ENCODE results near the gene BLID.

The BLID gene

DNA sequence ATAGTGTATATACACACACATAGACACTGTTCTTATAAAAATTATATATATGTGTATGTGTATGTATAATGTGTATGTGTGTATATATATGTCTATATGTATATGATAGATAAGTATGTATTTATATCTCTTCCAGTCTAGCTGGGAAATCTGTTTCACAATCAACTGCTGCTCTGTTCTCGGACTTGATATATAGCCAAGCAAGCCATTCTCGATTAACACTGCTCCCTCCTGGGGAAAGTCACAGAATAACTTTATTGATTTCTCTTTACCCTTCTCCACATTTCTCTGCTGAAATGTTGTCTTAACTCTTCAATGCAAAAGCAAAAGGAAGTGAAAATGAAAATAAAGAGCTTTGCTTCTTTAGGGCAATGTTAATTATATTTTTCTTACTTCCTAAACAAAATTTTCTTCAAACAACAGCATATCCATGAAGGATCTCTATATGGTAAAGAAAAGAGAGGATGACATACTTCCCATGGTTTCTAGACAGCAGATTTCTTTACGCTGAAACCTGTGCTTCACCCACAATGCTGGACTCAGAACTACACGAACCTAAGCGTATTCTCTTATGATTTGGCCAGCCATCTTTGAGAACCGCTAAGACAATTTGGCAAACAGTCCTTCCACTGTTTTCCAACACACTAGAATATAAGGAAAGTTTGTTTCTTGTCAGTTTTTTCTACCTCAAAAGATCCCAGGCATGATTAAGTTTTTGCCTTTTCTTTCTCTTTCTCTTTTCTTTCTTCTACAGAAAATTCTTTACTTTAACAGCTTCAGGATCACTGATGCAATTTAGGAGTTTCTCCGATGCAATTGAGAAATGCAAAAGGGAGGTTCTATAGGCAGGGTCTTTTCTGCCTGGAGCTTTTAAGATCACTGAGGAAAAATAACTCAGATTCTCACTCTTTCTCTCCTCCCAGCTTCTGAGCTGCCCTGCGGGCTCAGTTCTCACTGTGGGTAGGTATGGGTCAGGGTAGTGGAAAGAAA is 1.9 kb downstream of the BLID start:
- Histone ChIP-seq H3K4me3 (ENCODE audit: severe bottlenecking) (no peak overlapping the region), H3K27ac (ENCODE audit: poor library complexity, severe bottlenecking) (no peak overlapping the region), H3K27me3 (ENCODE audit: insufficient read depth, poor library complexity, severe bottlenecking) (no peaks in the 10 kb centered on the region)

DNA sequence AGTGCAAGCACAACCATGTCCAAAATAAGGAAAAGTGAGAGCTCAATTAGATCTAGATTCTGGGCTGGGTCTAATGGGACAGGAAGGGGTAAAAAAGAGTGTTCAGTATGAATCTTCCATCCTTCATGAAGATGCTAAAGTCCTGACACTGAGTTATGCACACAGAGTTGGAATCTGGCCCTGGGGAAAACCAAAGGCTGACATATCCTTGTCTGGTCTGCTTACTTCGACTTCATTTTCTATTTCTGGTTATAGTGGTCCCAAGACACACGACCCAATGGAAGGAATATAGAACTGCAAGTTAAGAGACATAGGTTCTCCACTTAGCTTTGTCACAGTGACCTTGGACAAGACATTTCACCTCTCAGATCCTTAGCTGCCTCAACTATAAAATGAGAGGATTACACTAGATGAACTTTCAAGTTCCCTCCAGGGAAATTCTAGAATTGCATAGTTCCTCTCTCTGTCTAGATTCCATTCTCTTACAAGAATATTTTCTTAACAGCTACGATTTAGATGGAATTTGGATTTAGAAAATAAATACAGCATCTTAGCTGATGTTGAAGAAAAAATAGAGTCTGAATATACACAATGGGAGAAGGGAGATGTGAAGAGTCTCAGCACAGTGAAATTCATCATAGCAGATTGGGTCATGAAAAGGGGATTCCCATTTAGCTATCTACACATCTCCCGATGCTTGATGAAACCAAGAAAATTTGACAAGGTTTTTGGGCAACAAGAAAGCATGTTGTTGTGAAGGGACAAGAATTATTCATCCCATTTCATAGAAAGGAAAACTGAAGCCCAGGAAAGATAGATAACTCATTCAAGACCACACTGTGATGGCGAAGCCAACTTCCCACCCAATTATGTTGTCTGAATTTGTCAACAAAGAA is 3.3 kb downstream of the BLID start:
- H3K27ac ChIP-seq (ENCODE audit: poor library complexity, severe bottlenecking), result no peak overlapping the region
- H3K4me1 ChIP-seq (ENCODE audit: insufficient read depth, poor library complexity, severe bottlenecking), result peaks cover 3% of the 10 kb centered on the region
- no peak overlapping the region for H3K4me3 ChIP-seq (ENCODE audit: severe bottlenecking)
- no peaks in the 10 kb centered on the region for H3K9me3 ChIP-seq (ENCODE audit: severe bottlenecking)
- no peak for TF ChIP-seq CTCF (IDR thresholded peaks at IDR 0.05; ENCODE audit: poor library complexity, severe bottlenecking)
- DNase-seq (ENCODE audit: low spot score), result no peak
- no peak for ATAC-seq (ENCODE audit: low read depth)
- H3K27me3 ChIP-seq (ENCODE audit: insufficient read depth, poor library complexity, severe bottlenecking), result no peaks in the 10 kb centered on the region
- H3K36me3 ChIP-seq (ENCODE audit: low read depth), result peaks cover 93% of the 10 kb centered on the region

More for the DNA sequence above, 1.9 kb downstream of the BLID start:
- Histone ChIP-seq H3K36me3 (ENCODE audit: low read depth) (peaks cover 93% of the 10 kb centered on the region), H3K4me1 (ENCODE audit: insufficient read depth, poor library complexity, severe bottlenecking) (no peaks in the 10 kb centered on the region), H3K9me3 (ENCODE audit: severe bottlenecking) (no peaks in the 10 kb centered on the region)
- ATAC-seq (ENCODE audit: low read depth), result no peak
- DNase-seq (ENCODE audit: low spot score), result no peak
- no peak for TF ChIP-seq CTCF (IDR thresholded peaks at IDR 0.05; ENCODE audit: poor library complexity, severe bottlenecking)

GRCh38 chr11:122109932-122110331 is 6.1 kb downstream of the BLID start:
- Histone ChIP-seq H3K9me3 (ENCODE audit: severe bottlenecking) (no peaks in the 10 kb centered on the region), H3K36me3 (ENCODE audit: low read depth) (peaks cover 93% of the 10 kb centered on the region), H3K4me1 (ENCODE audit: insufficient read depth, poor library complexity, severe bottlenecking) (peaks cover 20% of the 10 kb centered on the region), H3K27ac (ENCODE audit: poor library complexity, severe bottlenecking) (no peak overlapping the region), H3K4me3 (ENCODE audit: severe bottlenecking) (no peak overlapping the region), H3K27me3 (ENCODE audit: insufficient read depth, poor library complexity, severe bottlenecking) (no peaks in the 10 kb centered on the region)
- TF ChIP-seq CTCF (IDR thresholded peaks at IDR 0.05; ENCODE audit: poor library complexity, severe bottlenecking), result no peak
- no peak for DNase-seq (ENCODE audit: low spot score)
- ATAC-seq (ENCODE audit: low read depth), result no peak

DNA sequence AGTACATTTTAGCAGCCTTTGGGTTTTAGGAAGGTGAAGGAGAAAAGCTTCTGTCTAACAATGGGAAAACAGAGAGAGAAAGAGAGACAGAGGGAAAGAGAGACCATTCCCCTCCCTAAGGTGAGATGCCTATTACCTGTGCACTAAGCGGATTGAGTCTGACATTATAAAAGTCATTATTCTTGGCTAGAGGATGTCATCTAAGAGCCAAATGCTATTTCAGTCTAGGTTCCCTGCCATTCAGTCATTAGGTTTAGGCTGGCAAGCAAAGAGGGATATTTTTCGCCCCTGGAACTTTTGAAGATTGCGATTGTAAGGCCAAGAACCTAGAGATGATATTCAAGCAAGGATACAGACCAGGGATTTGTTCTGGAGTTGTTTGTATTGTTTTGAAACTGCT is 7.2 kb downstream of the BLID start:
- H3K4me3 ChIP-seq (ENCODE audit: severe bottlenecking), result no peak overlapping the region
- DNase-seq (ENCODE audit: low spot score) (no peak), ATAC-seq (ENCODE audit: low read depth) (no peak)
- peaks cover 96% of the 10 kb centered on the region for H3K36me3 ChIP-seq (ENCODE audit: low read depth)
- TF ChIP-seq CTCF (IDR thresholded peaks at IDR 0.05; ENCODE audit: poor library complexity, severe bottlenecking), result no peak
- H3K27me3 ChIP-seq (ENCODE audit: insufficient read depth, poor library complexity, severe bottlenecking), result no peaks in the 10 kb centered on the region
- no peaks in the 10 kb centered on the region for H3K9me3 ChIP-seq (ENCODE audit: severe bottlenecking)
- peaks cover 31% of the 10 kb centered on the region for H3K4me1 ChIP-seq (ENCODE audit: insufficient read depth, poor library complexity, severe bottlenecking)
- no peak overlapping the region for H3K27ac ChIP-seq (ENCODE audit: poor library complexity, severe bottlenecking)
